ENCODE results near the gene VAV2.

DNA sequence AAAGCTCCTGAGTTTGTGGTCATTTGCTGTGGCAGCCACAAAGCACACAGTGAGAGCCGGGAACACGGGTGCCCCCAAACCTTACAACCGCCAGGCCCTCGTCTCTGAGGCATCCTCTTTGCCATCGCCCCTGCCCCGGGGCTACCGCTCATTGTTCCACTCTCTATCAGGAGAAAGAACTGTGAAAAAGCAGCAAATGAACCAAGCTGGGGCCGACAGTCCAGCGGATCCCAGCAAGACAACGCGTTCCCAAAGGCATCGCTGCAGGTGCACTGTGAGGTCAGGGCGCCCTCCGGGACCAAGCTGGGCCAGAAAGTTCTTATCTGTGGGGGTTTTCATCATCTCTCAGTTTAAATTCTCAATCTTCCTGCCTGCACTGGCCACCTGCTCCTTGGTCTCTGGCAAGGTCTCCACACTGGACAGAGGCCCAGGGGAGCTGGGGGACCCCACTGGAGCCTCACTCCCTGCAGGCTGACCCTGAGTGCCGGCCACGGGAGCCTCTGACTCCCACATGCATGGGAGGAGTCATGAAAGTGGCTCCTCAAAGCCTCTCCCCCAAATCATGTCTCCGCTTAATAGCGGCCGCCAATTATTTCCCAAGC, 32.1 kb downstream of the VAV2 start:
- TF ChIP-seq, protein P1, sequence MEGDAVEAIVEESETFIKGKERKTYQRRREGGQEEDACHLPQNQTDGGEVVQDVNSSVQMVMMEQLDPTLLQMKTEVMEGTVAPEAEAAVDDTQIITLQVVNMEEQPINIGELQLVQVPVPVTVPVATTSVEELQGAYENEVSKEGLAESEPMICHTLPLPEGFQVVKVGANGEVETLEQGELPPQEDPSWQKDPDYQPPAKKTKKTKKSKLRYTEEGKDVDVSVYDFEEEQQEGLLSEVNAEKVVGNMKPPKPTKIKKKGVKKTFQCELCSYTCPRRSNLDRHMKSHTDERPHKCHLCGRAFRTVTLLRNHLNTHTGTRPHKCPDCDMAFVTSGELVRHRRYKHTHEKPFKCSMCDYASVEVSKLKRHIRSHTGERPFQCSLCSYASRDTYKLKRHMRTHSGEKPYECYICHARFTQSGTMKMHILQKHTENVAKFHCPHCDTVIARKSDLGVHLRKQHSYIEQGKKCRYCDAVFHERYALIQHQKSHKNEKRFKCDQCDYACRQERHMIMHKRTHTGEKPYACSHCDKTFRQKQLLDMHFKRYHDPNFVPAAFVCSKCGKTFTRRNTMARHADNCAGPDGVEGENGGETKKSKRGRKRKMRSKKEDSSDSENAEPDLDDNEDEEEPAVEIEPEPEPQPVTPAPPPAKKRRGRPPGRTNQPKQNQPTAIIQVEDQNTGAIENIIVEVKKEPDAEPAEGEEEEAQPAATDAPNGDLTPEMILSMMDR (conservative IDR thresholded peaks at IDR 0.05; ENCODE audit: low read length): no peak
- TF ChIP-seq EZH2phosphoT487 (IDR thresholded peaks at IDR 0.05; ENCODE audit: borderline replicate concordance, low read depth, low read length): no peak
